ENCODE measurements around the gene MRPL53. TPM values are rescaled to one million over a fixed set of nuclear protein-coding genes. Genes with fewer than 3 reads are reported as not detected.

MRPL53 gene
- total and polyA plus RNA-seq, 2 of the 8 experiments (the other 6 are each of a cell fraction or from before 2014, with no cell fraction given) = 36.6 to 46.3 TPM

GRCh38 chr2:74489906-74490305 is 17.4 kb upstream of the MRPL53 start:
- Histone ChIP-seq H3K4ac (replicated peaks; ENCODE audit: insufficient read length, low read depth, low read length) (no peak overlapping the region), H2BK12ac (ENCODE audit: low read depth, low read length) (no peak overlapping the region), H3K9ac (replicated peaks in 1 of 4; ENCODE audit: extremely low read depth in 1 of 4, low read depth in 3 of 4, low read length in 3 of 4) (no peak overlapping the region), H4K91ac (replicated peaks; ENCODE audit: insufficient read length, low read length) (no peak overlapping the region), H3K4me1 (replicated peaks in 1 of 4; ENCODE audit: control insufficient read depth in 3 of 4, insufficient read depth in 4 of 4, low read length in 3 of 4) (no peaks in the 10 kb centered on the region), H4K20me1 (replicated peaks in 1 of 2; ENCODE audit: control insufficient read depth in 1 of 2, insufficient read depth in 2 of 2, low read length in 2 of 2) (peaks cover 2 to 9% of the 10 kb centered on the region in 2 experiments), H3K79me1 (ENCODE audit: low read depth, low read length) (no peaks in the 10 kb centered on the region), H3K56ac (replicated peaks; ENCODE audit: insufficient read length, low read depth, low read length) (no peak overlapping the region), H2BK15ac (ENCODE audit: low read length) (no peak overlapping the region), H3K4me3 (ENCODE audit: extremely low read depth in 1 of 4, insufficient read depth in 2 of 4, low read depth in 3 of 4, low read length in 4 of 4) (no peak overlapping the region), H2BK5ac (ENCODE audit: low read depth, low read length) (no peak overlapping the region), H3K36me3 (ENCODE audit: control insufficient read depth in 2 of 4, insufficient read depth in 4 of 4, low read length in 3 of 4) (peaks cover 7 to 22% (median 18%) of the 10 kb centered on the region in 4 experiments), H3K27me3 (replicated peaks in 1 of 4; ENCODE audit: control insufficient read depth in 3 of 4, extremely low read depth in 1 of 4, insufficient read depth in 3 of 4, low read length in 3 of 4) (peaks cover 0 to under 1% (median under 1%) of the 10 kb centered on the region in 4 experiments; a peak in 3 of 7 replicates), H2BK120ac (replicated peaks; ENCODE audit: low read depth, low read length) (no peak overlapping the region), H4K5ac (ENCODE audit: insufficient read length, low read depth, low read length) (no peak overlapping the region), H3K9me3 (ENCODE audit: insufficient read depth in 2 of 2, low read depth in 1 of 2, low read length in 1 of 2) (no peaks in the 10 kb centered on the region), H3K79me2 (ENCODE audit: control insufficient read depth in 1 of 2, insufficient read depth in 2 of 2, low read length in 2 of 2) (no peaks in the 10 kb centered on the region), H3K23me2 (ENCODE audit: low read depth, low read length) (no peaks in the 10 kb centered on the region), H3K4me2 (ENCODE audit: insufficient read depth in 1 of 2, low read depth in 2 of 2, low read length in 2 of 2) (no peak overlapping the region), H3K23ac (ENCODE audit: insufficient read length) (no peak overlapping the region), H3K27ac (ENCODE audit: low read depth, low read length) (no peak overlapping the region), H4K8ac (ENCODE audit: extremely low read depth, insufficient read depth, low read length) (no peak overlapping the region), H2AFZ (ENCODE audit: low read length) (no peak overlapping the region), H3K14ac (ENCODE audit: insufficient read length) (no peak overlapping the region), H3K18ac (ENCODE audit: extremely low read depth, low read length) (no peak overlapping the region), H2AK5ac (ENCODE audit: low read depth, low read length) (no peak overlapping the region), H2BK20ac (ENCODE audit: low read length) (no peak overlapping the region)
- ChIA-PET POLR2A (ENCODE audit: partially characterized antibody) (interaction anchor here (0.9 to 2.9 kb wide), 5 partner anchors 10 to 42 kb away, joined by 3 to 10 read pairs (median 4); partner anchors contain the start of genes LBX2 and PCGF1), CTCF (ENCODE audit: partially characterized antibody) (interaction anchor here (1.0 to 6.9 kb wide), 5 partner anchors 11 to 97 kb away, joined by 3 to 37 read pairs (median 7); partner anchors contain the start of genes INO80B and LBX2)
- no peak for TF ChIP-seq ASH2L (IDR thresholded peaks at IDR 0.05; ENCODE audit: low read length)
- no peak for TF ChIP-seq POLR2A (IDR thresholded peaks at IDR 0.05; ENCODE audit: control extremely low read depth in 1 of 2, low read depth in 2 of 2, low read length in 2 of 2)
- FAIRE-seq (no peak), DNase-seq (ENCODE audit: low read depth in 1 of 2, low spot score in 2 of 2) (no peak)
- 92% methylated on average over 5 of the region's 9 CpGs; no CpG with 5 or more reads in 1 of the 2 experiments for WGBS, 2 experiments (ENCODE audit: extremely low coverage in 1 of 2, insufficient coverage in 1 of 2, insufficient read length in 1 of 2, insufficient replicate concordance in 2 of 2, low coverage in 1 of 2, low lambda C conversion rate in 2 of 2, missing lambda C conversion rate in 1 of 2)
